ENCODE data around the gene CD109.

DNA sequence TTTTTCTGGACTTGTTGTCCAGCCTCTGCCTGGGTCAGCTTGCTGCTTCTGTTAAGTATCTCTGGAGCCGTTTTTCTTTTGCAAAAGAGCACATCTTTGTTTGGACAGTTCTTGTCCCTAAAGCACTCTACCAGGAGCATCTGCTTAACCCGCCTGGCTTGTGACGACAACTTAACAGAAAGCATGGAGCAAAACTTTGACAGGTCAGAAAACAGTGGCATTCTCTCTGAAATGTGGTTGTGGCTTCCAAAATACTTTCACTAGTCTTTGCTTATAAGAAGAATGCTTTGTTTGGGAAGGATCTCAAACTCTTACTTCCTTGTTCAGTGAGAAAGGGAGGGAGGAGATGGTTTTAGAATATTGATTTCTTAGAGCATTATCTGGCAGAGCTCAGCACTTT is 47.6 kb downstream of the CD109 start:
- TF ChIP-seq, protein P1, sequence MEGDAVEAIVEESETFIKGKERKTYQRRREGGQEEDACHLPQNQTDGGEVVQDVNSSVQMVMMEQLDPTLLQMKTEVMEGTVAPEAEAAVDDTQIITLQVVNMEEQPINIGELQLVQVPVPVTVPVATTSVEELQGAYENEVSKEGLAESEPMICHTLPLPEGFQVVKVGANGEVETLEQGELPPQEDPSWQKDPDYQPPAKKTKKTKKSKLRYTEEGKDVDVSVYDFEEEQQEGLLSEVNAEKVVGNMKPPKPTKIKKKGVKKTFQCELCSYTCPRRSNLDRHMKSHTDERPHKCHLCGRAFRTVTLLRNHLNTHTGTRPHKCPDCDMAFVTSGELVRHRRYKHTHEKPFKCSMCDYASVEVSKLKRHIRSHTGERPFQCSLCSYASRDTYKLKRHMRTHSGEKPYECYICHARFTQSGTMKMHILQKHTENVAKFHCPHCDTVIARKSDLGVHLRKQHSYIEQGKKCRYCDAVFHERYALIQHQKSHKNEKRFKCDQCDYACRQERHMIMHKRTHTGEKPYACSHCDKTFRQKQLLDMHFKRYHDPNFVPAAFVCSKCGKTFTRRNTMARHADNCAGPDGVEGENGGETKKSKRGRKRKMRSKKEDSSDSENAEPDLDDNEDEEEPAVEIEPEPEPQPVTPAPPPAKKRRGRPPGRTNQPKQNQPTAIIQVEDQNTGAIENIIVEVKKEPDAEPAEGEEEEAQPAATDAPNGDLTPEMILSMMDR (conservative IDR thresholded peaks at IDR 0.05; ENCODE audit: low read depth, low read length): no peak
- no peak for TF ChIP-seq CHD1 (IDR thresholded peaks at IDR 0.05; ENCODE audit: low read depth, low read length)
- no peak for TF ChIP-seq MAFK (IDR thresholded peaks at IDR 0.05; ENCODE audit: low read depth, low read length)
- no peak for TF ChIP-seq RAD21 (IDR thresholded peaks at IDR 0.05; ENCODE audit: low read length)
- no peak for TF ChIP-seq CEBPB (IDR thresholded peaks at IDR 0.05; ENCODE audit: low read depth, low read length)
- TF ChIP-seq POLR2A (IDR thresholded peaks at IDR 0.05; ENCODE audit: low read depth, low read length): no peak
- TF ChIP-seq MXI1 (IDR thresholded peaks at IDR 0.05; ENCODE audit: borderline replicate concordance, low read depth, low read length): no peak
- TF ChIP-seq, protein P2, sequence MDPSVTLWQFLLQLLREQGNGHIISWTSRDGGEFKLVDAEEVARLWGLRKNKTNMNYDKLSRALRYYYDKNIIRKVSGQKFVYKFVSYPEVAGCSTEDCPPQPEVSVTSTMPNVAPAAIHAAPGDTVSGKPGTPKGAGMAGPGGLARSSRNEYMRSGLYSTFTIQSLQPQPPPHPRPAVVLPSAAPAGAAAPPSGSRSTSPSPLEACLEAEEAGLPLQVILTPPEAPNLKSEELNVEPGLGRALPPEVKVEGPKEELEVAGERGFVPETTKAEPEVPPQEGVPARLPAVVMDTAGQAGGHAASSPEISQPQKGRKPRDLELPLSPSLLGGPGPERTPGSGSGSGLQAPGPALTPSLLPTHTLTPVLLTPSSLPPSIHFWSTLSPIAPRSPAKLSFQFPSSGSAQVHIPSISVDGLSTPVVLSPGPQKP (IDR thresholded peaks at IDR 0.05; ENCODE audit: borderline replicate concordance, low read depth, low read length): no peak
- TF ChIP-seq RCOR1 (IDR thresholded peaks at IDR 0.05; ENCODE audit: insufficient replicate concordance, low read length): no peak
- TF ChIP-seq FOS (IDR thresholded peaks at IDR 0.05; ENCODE audit: low read depth, low read length): no peak
- TF ChIP-seq SMC3 (IDR thresholded peaks at IDR 0.05; ENCODE audit: low read depth, low read length): no peak
- no peak for TF ChIP-seq MAZ (IDR thresholded peaks at IDR 0.05; ENCODE audit: borderline replicate concordance, low read depth, low read length)
- TF ChIP-seq, protein P3, sequence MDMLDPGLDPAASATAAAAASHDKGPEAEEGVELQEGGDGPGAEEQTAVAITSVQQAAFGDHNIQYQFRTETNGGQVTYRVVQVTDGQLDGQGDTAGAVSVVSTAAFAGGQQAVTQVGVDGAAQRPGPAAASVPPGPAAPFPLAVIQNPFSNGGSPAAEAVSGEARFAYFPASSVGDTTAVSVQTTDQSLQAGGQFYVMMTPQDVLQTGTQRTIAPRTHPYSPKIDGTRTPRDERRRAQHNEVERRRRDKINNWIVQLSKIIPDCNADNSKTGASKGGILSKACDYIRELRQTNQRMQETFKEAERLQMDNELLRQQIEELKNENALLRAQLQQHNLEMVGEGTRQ (IDR thresholded peaks at IDR 0.05; ENCODE audit: low read depth, low read length): no peak

Measured in IMR-90 (cell line).